Measurements from ENCODE around the gene CYTH4. TPM values are rescaled to one million over a fixed set of nuclear protein-coding genes. Genes with fewer than 3 reads are reported as not detected.
"Not testable (repeated sequence)": the region's sequence is repeated elsewhere in the genome, so short reads cannot be mapped to it uniquely, and the experiment has no call there.

CYTH4 gene
- polyA plus RNA-seq, 12 donors, result 3.9 to 13.7 (median 5.1) TPM; not detected in 1

DNA sequence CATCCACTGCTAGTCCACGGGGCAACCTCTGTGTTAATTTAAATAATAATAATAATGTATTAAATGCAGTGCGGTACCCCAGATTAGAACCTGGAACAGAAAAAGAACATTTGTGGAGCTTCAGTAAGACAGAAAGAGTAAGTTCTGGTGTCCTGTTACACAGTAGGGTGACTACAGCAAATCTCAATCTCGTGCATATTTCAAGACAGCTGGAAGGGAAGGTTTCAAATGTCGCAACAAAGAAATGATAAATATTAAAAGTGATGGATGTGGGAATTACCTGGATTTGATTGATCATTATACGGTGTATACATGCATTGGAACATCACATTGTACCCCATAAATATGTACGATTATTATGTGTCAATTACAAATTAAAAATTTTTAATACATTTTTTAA, 36.6 kb upstream of the CYTH4 start:
- DNase-seq, result no peak

DNA sequence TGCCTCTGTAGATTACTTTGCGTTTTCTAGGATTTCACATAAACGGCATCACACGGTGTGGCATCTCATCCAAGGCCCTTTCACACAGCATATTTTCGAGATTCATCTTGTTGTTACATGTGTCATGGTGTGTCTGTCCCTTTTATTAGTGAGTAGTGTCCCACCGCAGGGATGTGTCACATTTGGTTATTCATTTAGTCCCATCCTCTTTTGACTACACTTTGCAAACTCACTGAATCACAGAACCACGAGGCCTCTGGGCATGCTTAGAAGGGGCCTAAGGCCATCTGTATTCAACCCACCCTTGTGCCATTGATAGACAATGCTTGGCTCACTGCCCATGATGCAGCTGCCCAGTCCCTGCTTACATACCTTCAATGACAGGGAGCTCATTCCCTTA, 34.1 kb upstream of the CYTH4 start:
- no peak for DNase-seq

DNA sequence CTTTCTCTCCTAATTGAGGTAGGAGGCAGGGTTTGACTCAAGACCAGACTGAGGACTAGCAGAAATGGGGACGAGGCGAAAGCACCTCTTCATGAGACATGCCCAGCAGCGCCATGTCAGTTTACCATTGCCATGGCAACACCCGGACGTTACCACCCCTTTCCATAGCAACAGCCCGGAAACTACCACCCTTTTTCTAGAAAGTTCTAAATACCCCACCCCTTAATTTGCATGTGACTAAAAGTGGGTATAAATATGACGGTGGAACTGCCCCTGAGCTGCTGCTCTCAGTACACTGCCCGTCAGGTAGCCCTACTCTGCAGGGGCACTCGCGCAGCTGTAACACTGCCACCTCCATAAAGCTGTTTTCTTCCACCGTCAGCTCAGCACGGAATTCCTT, 32.3 kb upstream of the CYTH4 start:
- DNase-seq, result no peak

DNA sequence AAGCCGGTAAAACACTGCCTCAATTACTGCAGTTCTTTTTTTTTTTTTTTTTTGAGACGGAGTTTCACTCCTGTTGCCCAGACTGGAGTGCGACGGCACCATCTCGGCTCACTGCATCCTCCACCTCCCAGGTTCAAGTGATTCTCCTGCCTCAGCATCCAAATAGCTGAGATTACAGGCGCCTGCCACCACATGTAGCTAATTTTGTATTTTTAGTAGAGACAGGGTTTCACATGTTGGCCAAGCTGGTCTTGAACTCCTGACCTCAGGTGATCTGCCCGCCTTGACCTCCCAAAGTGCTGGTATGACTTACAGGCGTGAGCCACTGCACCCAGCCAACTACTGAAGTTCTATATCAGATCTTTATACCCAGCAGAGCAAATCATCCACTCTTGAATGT, 30.5 kb upstream of the CYTH4 start:
- not testable (repeated sequence) for DNase-seq

DNA sequence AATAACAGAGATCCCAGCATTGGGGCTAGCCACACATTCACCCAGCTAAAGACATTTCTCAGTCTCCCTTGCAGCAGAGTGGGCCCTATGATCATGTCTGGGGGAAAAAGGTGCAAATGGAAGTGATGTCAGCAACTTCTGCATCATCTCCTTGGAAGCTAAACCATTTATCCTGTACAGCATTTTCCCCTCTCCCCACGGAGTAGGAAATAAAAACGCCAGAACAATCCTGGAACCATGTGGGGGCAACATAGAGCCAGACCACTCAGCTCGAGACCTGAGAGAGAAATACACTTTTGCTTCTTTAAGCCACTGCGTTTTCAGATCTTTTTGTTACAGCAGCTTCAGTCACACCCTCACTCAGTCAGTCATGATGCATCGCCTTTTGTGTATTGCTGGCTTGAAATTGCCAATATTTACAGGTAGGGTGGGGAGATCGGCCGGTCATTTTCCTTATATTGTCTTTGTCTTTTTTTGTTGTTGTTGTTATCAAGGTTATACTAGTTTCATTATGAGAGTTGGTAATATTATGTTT, 29.1 kb upstream of the CYTH4 start:
- no peak for DNase-seq

DNA sequence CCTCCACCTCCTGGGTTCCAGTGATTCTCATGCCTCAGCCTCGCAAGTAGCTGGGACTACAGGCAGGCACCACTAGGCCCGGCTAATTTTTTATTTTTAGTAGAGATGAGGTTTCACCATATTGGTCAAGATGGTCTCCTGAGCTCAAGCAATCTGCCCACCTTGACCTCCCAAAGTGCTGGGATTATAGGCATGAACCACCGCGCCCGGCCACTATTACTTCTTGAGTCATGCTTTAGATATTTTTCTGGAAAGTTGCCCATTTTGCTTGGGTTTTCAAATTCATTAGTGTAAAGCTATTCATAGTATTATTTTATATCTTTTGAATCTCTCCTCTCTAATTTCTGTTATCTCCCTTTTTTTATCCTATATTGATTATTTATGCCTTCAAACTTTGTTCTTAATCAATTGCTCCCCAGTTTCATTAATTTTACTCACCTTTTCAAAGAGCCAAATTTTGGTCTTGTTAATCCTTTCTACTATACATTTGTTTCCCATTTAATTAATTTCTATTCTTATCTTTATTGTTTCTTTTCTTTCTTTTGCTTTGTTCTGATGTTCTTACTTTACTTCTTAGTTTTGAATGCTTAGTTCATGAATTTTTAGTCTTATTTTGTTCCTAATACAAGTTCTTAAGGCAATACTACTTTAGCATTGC, 28.0 kb upstream of the CYTH4 start:
- no peak for DNase-seq

DNA sequence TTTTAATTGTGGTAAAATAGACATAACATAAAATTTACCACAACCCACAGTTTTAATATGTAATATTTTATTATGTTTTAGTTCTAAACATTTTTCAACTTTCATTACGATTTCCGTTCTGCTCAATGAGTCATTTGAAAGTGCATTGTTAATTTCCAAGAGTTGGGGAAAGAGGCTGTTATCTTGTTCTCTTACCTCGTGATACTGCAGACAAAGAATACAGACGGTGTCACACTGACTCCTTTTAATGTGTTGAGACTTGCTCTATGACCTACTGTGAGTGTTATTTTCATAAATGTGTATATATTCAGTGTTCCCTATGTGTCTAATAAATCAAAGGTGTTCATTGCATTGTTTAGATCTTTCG, 27.5 kb upstream of the CYTH4 start:
- DNase-seq, result no peak

DNA sequence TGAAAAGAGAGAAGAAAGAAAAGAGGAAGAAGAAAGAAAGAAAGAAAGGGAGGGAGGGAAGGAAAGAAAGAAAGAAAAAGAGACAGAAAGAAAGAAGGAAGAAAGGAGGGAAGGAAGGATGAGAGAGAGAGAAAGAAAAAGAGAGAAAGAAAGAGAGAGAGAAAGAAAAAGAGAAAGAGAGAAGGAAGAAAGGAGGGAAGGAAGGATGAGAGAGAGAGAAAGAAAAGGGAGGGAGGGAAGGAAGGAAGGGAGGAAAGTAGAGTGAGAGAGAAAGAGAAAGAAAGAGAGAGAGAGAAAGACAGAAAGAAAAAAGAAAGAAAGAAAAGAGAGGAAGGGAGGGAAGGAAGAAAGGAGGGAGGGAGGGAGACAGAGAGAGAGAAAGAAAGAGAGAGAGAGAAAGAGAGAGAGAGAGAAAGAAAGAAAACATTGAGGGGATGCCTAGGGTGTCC, 26.7 kb upstream of the CYTH4 start:
- DNase-seq, result no peak

DNA sequence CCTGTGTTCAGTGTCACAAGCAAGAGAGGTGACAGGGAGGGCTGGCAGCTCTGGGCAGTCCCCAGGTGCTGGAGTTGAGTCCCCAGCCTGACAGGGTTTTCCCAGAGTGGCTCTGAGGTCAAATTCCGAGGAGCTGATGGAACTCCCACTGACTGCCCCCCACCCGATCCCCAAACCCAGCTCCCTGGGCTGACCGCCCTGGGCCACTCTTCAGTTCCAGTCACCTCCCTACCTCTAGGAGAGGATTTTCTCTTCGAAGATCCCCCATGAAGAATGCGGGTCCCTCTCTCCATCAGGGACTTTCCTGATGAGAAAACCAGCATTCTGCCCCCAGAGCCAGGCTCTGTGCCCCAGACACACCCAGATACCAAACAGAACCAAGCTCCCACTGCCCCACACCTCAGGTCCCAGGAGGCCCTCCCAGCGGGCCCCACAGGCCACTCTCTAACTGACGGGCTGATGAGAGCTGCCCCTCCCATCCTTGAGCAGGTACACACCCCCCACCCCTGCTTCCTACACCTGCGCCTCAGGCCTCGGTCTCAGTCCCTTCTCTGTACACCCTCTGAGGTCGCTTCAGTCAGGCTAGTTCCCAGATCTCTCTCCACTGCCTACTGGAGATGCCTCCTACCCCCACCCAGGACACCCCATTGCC, 26.1 kb upstream of the CYTH4 start:
- DNase-seq, result no peak

DNA sequence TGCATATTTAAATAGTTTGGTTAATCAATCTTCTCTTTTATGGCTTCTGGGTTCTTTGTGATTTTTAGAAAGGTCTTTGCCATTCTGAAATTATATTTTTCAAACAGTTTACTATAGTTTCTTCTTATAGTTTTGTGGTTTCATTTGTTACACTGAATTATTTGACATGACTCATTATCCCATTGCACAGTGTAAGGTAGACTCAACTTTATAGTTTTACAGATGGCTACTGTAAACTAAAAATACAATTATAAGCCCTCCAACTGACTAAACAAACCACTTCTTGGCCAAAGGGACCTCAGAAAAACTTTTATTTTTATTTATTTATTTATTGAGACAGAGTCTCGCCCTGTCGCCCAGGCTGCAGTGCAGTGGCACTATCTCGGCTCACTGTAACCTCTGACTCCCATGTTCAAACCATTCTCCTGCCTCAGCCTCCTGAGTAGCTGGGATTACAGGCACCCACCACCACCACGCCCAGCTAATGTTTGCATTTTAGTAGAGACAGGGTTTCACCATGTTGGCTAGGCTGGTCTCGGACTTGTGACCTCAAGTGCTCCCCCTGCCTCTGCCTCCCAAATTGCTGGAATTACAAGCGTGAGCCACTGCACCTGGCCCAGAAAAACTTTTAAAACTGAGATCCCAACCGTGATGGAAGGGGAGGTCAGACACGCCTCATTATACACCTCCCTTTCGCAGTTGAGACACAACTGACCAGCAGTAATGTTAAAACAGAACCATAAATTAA, 24.1 kb upstream of the CYTH4 start:
- DNase-seq, result no peak

DNA sequence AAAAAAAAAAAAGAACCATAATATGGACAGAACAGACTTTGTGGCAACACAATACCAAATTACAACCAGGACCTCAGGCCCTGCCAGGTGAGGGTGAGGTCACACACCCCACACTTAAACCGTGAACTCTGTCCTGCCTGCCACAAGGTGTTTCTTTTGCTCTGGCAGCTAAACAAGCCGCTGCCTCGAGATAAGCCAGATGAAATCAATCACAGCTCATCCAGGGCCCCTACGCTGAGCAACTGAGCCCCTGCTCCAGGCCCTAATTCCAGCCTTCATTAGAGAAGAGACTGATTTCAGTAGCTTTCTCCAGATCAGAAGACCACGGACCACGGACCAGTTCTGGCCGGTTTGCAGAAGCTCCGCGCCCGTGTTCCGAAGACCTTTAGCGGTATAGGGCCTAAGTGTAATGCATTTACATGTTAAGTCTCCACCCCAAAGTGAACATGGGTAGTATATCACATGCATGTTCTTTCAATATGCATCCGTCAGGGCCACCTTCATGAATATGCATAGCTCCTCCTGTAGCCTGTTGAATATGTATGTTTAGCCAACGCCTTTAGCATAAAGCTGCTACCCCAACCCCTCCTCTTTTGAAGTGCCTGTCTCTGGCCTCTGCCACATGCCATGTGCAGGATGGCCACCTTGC, 23.4 kb upstream of the CYTH4 start:
- DNase-seq, result no peak

DNA sequence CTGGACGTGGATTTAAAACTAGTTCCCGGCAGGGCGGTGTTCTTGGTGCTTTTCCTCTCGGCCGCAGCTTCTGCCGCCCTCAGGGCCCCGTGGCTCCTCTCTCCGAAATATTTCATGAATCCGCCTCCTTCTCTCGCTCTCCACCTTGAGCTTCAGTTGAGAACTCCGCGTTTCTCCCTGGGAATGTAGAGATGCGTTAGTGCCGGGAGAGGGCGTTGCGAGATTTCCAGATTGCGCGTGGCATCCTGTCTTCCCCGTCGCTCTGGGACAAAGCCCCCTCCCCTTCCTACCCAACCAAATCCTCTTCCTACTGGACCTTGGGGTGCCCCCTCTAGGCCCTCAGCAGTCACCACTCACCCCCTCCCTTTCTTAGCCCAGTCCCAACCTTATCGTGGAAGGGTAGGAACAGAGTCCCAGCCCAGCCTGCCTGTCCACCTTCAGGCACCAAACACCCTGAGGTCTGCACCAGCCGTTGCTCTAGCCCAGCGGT, 22.7 kb upstream of the CYTH4 start:
- DNase-seq, result no peak

DNA sequence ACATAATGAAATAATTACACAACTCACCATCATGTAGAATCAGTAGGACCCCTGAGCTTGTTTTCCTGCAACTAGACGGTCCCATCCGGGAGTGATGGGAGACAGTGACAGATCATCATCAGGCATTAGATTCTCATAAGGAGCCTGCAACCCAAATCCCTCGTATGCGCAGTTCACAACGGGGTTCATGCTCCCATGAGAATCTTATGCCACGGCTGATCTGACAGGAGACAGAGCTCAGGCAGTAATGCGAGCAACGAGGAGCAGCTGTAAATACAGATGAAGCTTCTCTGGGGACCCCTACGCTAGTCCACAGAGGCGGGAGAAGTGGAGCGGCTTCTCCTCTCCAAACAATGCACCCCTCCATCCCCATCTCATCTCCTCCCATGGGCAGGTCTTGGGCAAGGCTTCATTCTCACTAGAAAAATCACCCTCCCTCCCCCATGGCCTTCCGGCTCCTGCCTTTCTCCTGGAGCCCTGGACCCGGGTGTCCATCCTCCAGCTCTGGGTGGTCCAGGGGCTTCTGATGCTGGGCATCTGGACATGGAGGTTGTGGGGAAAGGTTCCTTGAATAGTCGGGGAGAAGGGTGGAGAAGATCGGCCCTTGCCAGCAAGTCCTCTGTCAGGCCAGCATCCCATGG, 22.0 kb upstream of the CYTH4 start:
- DNase-seq, result no peak

DNA sequence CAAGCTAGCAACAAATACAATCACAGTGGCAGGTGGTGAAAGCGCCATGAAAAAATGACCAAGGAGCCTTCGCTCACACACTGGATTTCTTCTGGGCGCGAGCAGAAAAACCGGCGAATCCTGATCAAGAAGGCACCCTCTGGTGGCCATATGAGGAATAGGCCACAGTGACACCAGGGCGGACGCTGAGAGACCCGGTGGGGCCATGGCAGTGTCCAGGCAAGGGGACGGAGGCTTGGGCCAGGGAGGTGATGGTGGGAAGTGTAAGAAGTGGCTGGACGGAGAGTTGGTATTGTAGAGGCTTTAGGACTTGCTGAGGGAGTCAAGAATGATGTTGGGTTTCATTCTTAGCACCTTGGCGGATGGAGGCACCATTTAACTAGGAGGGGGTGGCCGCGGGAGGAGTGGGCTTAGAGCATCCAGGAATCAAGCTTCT, 21.4 kb upstream of the CYTH4 start:
- no peak for DNase-seq

DNA sequence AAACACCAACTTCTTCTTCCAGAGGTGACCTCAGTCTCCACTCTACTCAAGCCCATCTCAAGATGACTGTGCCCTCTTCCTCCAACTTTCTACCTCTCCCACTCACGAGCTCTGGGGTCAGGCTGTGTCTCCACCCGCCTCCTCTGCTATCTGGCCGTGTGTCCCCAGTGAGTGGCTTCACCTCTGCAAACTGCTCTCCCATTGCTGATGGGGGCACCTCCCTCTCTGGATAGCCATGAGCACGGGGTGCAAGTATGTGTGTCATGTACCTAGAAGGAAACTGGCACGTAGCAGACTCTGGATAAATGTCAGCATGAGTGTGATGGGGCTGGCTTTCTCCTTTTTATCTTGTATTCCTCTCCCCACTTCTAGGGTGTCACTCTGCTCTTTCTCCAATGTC, 20.0 kb upstream of the CYTH4 start:
- DNase-seq, result no peak

DNA sequence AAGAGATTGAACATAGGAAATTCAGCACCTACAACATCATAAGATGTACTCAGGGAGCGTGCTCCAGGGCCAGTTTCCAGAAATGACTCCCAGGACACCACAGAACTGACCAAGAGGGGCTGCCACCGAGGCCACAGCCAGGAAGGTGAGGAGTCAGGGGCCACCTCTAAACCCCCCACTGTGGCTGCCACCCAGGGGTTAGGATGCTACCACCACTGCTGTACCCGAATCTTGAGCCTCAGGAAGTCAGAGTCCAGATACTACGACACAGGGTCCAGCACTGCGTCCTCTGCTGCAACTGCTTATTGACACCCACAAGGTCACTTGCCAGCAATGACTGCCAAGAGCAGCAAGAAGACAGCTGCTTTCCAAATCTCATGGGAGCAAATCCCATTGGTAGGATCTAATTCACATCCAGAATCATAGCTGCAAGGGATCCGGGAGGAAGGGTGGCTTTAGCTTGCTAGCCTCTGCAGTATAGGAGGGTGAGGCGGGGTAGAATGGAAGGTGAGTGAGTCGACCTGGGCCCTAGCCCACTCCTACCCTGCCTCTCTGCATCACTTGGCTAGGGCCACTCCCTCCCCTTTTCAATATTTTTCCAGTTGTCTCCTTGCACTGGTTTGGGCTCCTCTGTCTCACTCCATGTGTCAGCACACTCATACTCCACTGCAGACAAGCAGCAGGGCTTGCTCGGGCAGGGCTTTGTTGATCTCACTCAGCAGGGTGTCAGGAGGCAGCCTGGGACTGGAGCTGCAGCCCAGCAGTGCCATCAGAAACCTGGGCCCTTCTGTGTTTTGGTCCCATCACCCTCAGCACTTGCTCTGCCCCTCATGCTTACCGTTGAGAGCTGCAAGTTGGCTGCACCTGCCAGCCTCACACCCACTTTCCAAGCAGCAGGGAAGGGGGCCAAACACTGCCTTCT, 18.1 kb upstream of the CYTH4 start:
- DNase-seq, result no peak

DNA sequence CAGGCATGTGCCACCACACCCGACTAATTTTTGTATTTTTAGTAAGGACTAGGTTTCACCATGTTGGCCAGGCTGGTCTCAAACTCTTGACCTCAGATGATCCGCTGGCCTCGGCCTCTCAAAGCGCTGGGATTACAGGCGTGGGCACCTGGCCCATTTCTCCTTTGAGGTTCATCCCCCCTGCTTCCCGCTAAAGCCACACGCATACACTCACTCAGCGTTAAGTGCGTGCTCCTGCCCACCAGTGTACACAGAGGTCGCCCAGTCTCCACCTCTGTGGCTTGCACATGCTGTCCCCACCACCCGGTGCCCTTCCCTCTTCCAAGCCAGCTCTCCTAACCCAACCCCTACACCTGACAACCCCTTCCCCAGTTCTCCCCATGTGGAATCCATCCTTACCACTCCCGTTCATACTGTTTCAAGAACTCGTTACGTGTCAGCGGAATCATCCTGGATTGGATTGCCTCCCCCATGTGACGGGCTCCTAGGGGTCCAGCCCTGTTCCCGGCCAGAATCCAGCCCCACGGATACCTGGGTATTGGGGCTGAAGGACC, 15.7 kb upstream of the CYTH4 start:
- no peak for DNase-seq

DNA sequence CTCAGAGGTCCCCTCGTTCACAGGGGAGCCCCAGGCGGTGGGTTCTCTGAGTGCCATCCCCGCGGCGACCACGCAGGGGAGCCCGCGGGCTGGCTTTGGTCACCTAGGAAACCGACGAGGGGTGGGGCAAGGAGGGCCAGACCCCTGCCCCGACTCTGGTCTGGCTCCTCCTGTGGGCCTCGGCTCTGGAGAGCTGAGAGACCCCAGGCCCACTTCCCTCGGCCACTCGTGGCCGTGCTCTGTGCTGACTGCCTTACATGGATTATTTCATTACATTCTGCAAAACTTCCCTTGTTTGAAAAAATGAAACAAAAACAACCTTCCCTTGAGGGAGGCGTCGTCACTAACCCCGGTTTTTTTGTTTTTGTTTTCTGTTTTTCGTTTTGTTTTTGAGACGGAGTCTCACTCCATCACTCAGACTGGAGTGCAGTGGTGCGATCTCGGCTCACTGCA, 15.1 kb upstream of the CYTH4 start:
- DNase-seq, result peak; percentile 64

DNA sequence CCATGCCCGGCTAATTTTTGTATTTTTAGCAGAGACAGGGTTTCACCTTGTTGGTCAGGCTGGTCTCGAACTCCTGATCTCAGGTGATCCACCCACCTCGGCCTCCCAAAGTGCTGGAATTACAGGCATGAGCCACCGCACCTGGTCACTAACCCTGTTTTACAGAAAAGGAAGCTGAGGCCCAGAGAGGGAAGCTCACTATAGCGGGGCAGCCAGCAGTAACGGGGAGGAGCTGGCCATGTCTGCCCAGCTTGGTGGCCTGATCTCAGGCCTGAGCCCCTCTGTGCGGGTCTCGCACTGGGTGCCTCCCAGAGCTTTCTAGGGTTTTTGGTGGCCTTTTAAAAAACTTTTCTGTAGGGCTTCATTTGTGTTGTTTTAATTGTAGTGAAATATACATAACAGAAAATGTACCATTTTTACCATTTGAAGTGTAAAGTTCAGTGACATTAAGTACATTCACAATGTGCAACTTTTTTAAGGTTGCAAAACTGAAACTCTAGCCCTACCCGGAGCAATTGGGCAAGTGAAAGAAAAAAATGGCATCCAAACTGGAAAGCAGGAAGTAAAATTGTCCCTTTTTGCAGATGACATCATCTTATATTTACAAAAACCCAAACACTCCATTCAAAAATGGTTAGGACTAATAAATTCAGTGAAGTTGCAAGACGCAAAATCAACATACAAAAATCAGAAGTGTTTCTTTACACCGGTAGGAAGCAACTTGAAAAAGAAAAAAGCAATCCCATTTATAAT, 14.5 kb upstream of the CYTH4 start:
- DNase-seq, result no peak

Measured in muscle of arm (tissue), 12 donors.